GM19035 (cell line): Measurements from ENCODE around the gene DNAJA4.
"Not testable (repeated sequence)": the region's sequence is repeated elsewhere in the genome, so short reads cannot be mapped to it uniquely, and the experiment has no call there.

Source experiments
- ATAC-seq: cut with Tn5 transposase; IDR thresholded peaks from one replicate; pipeline ENCODE4 v1.9.1; 2021; ENCODE audit not compliant: unreplicated experiment

The DNAJA4 gene

GRCh38 chr15:78243491-78243941 is 20.8 kb upstream of the DNAJA4 start:
- no peak for ATAC-seq

- ATAC-seq = no peak
These were observed 20.3 kb upstream of the DNAJA4 start for GRCh38 chr15:78244101-78244500.

- ATAC-seq = no peak
These were observed 19.5 kb upstream of the DNAJA4 start for GRCh38 chr15:78244893-78245292.

- ATAC-seq = not testable (repeated sequence)
These were observed 19.0 kb upstream of the DNAJA4 start for GRCh38 chr15:78245392-78245791.

- ATAC-seq = not testable (repeated sequence)
These were observed 18.3 kb upstream of the DNAJA4 start for GRCh38 chr15:78245976-78246620.

GRCh38 chr15:78247911-78248310 is 16.5 kb upstream of the DNAJA4 start:
- no peak for ATAC-seq

- ATAC-seq = no peak
These were observed 15.2 kb upstream of the DNAJA4 start for GRCh38 chr15:78249131-78249530.

- no peak for ATAC-seq
These were observed 13.2 kb upstream of the DNAJA4 start for GRCh38 chr15:78251136-78251535.

GRCh38 chr15:78255421-78256043 is 8.8 kb upstream of the DNAJA4 start:
- no peak for ATAC-seq

- ATAC-seq = no peak
These were observed 8.3 kb upstream of the DNAJA4 start for GRCh38 chr15:78256044-78256437.

- no peak for ATAC-seq
These were observed 6.7 kb upstream of the DNAJA4 start for GRCh38 chr15:78257681-78258080.

GRCh38 chr15:78259232-78259631 is 5.1 kb upstream of the DNAJA4 start:
- ATAC-seq = no peak

- no peak for ATAC-seq
These were observed 3.9 kb upstream of the DNAJA4 start for GRCh38 chr15:78260489-78260888.

- ATAC-seq = no peak
These were observed 3.3 kb upstream of the DNAJA4 start for GRCh38 chr15:78261062-78261461.

GRCh38 chr15:78263351-78263781 is 996 bp upstream of the DNAJA4 start:
- ATAC-seq = no peak

- no peak for ATAC-seq
These were observed 457 bp upstream of the DNAJA4 start for GRCh38 chr15:78263907-78264303.

GRCh38 chr15:78265137-78265460 is 737 bp downstream of the DNAJA4 start:
- no peak for ATAC-seq

- ATAC-seq = no peak
These were observed 1.4 kb downstream of the DNAJA4 start for GRCh38 chr15:78265752-78266224.

GRCh38 chr15:78266229-78266628 is 1.9 kb downstream of the DNAJA4 start:
- ATAC-seq = no peak

- ATAC-seq = no peak
These were observed 2.4 kb downstream of the DNAJA4 start for GRCh38 chr15:78266806-78267205.

- no peak for ATAC-seq
These were observed 8.0 kb downstream of the DNAJA4 start for GRCh38 chr15:78272316-78272715.

- ATAC-seq = no peak
These were observed 8.4 kb downstream of the DNAJA4 start for GRCh38 chr15:78272776-78273175.

- no peak for ATAC-seq
These were observed 10.6 kb downstream of the DNAJA4 start for GRCh38 chr15:78274994-78275393.
